Endodermal cell (in vitro differentiated cells): ENCODE results near the gene METAP1D. TPM values are rescaled to one million over a fixed set of nuclear protein-coding genes. Genes with fewer than 3 reads are reported as not detected.

ENCODE experiments used
- DNase-seq: peaks from one replicate; pipeline ENCODE4 v3.0.0-alpha.2; 2017
- H3K27ac ChIP-seq: 2 replicates; pipeline ENCODE4 v1.5.1; 2013; ENCODE audit warnings: mild to moderate bottlenecking, low read depth, low read length, moderate library complexity
- H3K27me3 ChIP-seq: 2 replicates; pipeline ENCODE4 v1.6.1; 2013; ENCODE audit warnings: mild to moderate bottlenecking, low read length, moderate library complexity; ENCODE audit not compliant: insufficient read depth, control insufficient read depth, poor library complexity, severe bottlenecking
- H3K36me3 ChIP-seq: 2 replicates; pipeline ENCODE4 v1.7.0; 2013; ENCODE audit warnings: mild to moderate bottlenecking, low read length, moderate library complexity; ENCODE audit not compliant: control insufficient read depth, insufficient read depth
- H3K4me1 ChIP-seq: one replicate; pipeline ENCODE4 v1.7.0; 2013; ENCODE audit warnings: low read length; ENCODE audit not compliant: control insufficient read depth, insufficient read depth
- H3K4me3 ChIP-seq: 2 replicates; pipeline ENCODE4 v1.5.1; 2013; ENCODE audit warnings: mild to moderate bottlenecking, low read length, moderate library complexity
- H3K9ac ChIP-seq: 2 replicates; pipeline ENCODE4 v1.6.1; 2013; ENCODE audit warnings: mild to moderate bottlenecking, low read length, moderate library complexity; ENCODE audit not compliant: poor library complexity, severe bottlenecking; ENCODE audit errors: extremely low read depth
- H3K9me3 ChIP-seq: 2 replicates; pipeline ENCODE4 v1.6.1; 2013; ENCODE audit warnings: mild to moderate bottlenecking, low read length, moderate library complexity; ENCODE audit not compliant: control insufficient read depth
- H3K27ac Mint-ChIP-seq: 2 replicates; pipeline ENCODE4 v1.8.0; 2020; ENCODE audit warnings: mixed read lengths
- H3K27me3 Mint-ChIP-seq: 2 replicates; pipeline ENCODE4 v1.8.0; 2021; ENCODE audit warnings: mild to moderate bottlenecking, mixed read lengths; ENCODE audit not compliant: insufficient read depth
- H3K36me3 Mint-ChIP-seq: 2 replicates; pipeline ENCODE4 v1.8.0; 2020; ENCODE audit warnings: low read depth, mixed read lengths
- H3K4me1 Mint-ChIP-seq: 2 replicates; pipeline ENCODE4 v1.8.0; 2020; ENCODE audit warnings: mixed read lengths
- H3K4me3 Mint-ChIP-seq: 2 replicates; pipeline ENCODE4 v1.8.0; 2020; ENCODE audit warnings: mild to moderate bottlenecking, moderate library complexity, mixed read lengths
- H3K9me3 Mint-ChIP-seq: 2 replicates; pipeline ENCODE4 v1.8.0; 2020; ENCODE audit warnings: mild to moderate bottlenecking, mixed read lengths
- WGBS, 2 experiments: methylation state at CpG; one replicate each; pipeline versions ENCODE4 v1.1.5 to v1.1.7; 2013; ENCODE audit warnings: missing lambda C conversion rate in 2 of 2, mixed read lengths in 1 of 2; ENCODE audit not compliant: insufficient coverage in 1 of 2, insufficient read length in 1 of 2; 5-methylcytosine and 5-hydroxymethylcytosine counted together
- total RNA-seq, 2 donors: library from RNA; stranded (reverse); fragmentation: NEBNext Ultra II Directional in 1 of 2; extraction: Animal tissue kit (Norgen Biotek cat#: 25700) in 1 of 2; gene quantifications; 2 replicates in 1 of 2; 3 replicates in 1 of 2; pipeline ENCODE4 v1.2.1, GENCODE V29; 2021
- TF ChIP-seq, protein P1 (sequence below): fragments of 200-600 bp; sonication (generic); conservative IDR thresholded peaks from 2 replicates; pipeline ENCODE4 v1.5.0; 2021; ENCODE audit warnings: antibody characterized with exemption, mild to moderate bottlenecking

The METAP1D gene
- total RNA-seq, 2 donors from 2014 or later: 6.0 to 6.5 TPM

DNA sequence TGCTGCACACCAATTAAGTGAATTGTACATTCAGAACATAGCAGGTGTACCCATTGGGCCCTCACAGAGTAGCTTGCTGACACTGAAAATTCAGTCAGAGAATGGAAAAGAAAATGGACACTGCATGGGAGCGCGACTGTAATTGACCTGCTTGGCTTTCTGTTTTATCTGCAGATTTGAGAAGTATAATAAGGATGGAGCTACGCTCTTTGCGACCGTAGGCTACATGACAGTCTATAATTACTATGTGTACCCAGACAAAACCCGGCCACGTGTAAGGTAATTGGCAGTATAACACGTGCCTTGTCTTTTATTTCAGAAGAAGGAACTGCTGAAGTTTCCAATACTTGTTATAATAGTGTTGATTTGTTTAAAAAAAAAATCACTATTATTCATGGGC lies 33.5 kb upstream of the METAP1D start:
- Histone ChIP-seq H3K27ac (no peak overlapping the region), H3K9me3 (no peaks in the 10 kb centered on the region), H3K4me1 (no peaks in the 10 kb centered on the region), H3K27me3 (no peaks in the 10 kb centered on the region), H3K9ac (no peak overlapping the region), H3K4me3 (no peak overlapping the region), H3K36me3 (peaks cover 41% of the 10 kb centered on the region)
- DNase-seq: no peak
- Mint-ChIP-seq H3K4me3 (no peak overlapping the region), H3K4me1 (no peaks in the 10 kb centered on the region), H3K27ac (no peak overlapping the region), H3K27me3 (no peaks in the 10 kb centered on the region), H3K9me3 (no peaks in the 10 kb centered on the region), H3K36me3 (peaks cover 15% of the 10 kb centered on the region)
- 94 to 98% methylated on average over 7 to 8 of the region's 8 CpGs for WGBS, 2 experiments
- TF ChIP-seq, protein P1, sequence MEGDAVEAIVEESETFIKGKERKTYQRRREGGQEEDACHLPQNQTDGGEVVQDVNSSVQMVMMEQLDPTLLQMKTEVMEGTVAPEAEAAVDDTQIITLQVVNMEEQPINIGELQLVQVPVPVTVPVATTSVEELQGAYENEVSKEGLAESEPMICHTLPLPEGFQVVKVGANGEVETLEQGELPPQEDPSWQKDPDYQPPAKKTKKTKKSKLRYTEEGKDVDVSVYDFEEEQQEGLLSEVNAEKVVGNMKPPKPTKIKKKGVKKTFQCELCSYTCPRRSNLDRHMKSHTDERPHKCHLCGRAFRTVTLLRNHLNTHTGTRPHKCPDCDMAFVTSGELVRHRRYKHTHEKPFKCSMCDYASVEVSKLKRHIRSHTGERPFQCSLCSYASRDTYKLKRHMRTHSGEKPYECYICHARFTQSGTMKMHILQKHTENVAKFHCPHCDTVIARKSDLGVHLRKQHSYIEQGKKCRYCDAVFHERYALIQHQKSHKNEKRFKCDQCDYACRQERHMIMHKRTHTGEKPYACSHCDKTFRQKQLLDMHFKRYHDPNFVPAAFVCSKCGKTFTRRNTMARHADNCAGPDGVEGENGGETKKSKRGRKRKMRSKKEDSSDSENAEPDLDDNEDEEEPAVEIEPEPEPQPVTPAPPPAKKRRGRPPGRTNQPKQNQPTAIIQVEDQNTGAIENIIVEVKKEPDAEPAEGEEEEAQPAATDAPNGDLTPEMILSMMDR: no peak

GRCh38 chr2:171966688-171967087 lies 33.1 kb upstream of the METAP1D start:
- TF ChIP-seq, protein P1: no peak
- Mint-ChIP-seq H3K27me3 (no peaks in the 10 kb centered on the region), H3K36me3 (peaks cover 18% of the 10 kb centered on the region), H3K27ac (no peak overlapping the region), H3K4me1 (no peaks in the 10 kb centered on the region), H3K9me3 (no peaks in the 10 kb centered on the region), H3K4me3 (no peak overlapping the region)
- Histone ChIP-seq H3K9me3 (no peaks in the 10 kb centered on the region), H3K9ac (no peak overlapping the region), H3K4me3 (no peak overlapping the region), H3K36me3 (peaks cover 41% of the 10 kb centered on the region), H3K27me3 (no peaks in the 10 kb centered on the region), H3K4me1 (no peaks in the 10 kb centered on the region), H3K27ac (no peak overlapping the region)
- no peak for DNase-seq

DNA sequence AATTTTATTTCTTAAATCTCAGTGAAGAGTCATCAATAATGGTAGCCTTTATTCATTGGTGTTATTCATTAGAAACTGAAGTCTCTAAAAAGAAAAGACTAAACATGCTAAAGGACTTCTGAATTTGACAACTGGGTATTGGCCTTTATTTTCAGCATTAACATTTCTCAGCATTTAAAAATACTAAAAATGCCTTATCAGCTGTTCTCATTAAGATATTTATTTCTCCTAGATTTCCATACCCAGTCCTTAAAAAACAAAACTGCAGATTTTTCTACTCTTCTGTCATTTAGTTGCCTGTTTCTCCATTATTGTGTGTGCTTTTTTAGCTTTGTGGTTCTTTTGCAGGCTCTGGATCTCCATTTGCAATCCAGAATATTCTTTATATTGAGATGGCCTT lies 31.2 kb upstream of the METAP1D start:
- Histone ChIP-seq H3K9me3 (no peaks in the 10 kb centered on the region), H3K4me3 (no peak overlapping the region), H3K9ac (no peak overlapping the region), H3K27ac (no peak overlapping the region), H3K36me3 (peaks cover 43% of the 10 kb centered on the region), H3K27me3 (no peaks in the 10 kb centered on the region), H3K4me1 (no peaks in the 10 kb centered on the region)
- Mint-ChIP-seq H3K4me1 (no peaks in the 10 kb centered on the region), H3K36me3 (peaks cover 22% of the 10 kb centered on the region), H3K9me3 (no peaks in the 10 kb centered on the region), H3K4me3 (no peak overlapping the region), H3K27ac (no peak overlapping the region), H3K27me3 (no peaks in the 10 kb centered on the region)
- TF ChIP-seq, protein P1: no peak
- DNase-seq: no peak
